CD4-positive, alpha-beta T cell treated with Interleukin-2 at 100 ng/mL for 4 hours (primary cell): ENCODE measurements around the gene LIMS2.

Experiments used
- DNase-seq: peaks from one replicate; pipeline ENCODE4 v3.0.0-alpha.2; 2020; ENCODE audit warnings: low spot score

LIMS2 gene

DNA sequence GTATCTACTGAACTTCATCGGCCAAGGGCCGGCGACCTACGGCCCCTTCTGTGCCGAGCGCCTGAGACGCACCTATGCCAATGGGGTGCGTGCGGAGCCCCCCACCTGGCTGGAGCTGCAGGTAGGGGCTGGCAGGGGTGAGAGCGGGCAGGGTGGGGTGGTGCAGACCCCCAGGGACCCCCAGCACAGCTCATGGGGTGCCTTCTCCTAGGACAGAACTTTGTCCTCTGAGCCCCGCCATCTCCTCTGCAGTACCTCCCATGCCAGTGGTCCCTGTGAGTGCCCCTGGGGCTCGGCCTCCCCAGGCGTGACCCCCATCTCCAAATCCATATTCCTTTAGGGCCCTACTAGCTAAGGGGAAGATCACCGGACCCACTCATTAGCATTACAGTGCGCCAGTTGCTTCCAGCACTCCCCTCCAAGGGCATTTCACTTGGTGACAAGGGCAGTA, 53.3 kb downstream of the LIMS2 start:
- DNase-seq: no peak

DNA sequence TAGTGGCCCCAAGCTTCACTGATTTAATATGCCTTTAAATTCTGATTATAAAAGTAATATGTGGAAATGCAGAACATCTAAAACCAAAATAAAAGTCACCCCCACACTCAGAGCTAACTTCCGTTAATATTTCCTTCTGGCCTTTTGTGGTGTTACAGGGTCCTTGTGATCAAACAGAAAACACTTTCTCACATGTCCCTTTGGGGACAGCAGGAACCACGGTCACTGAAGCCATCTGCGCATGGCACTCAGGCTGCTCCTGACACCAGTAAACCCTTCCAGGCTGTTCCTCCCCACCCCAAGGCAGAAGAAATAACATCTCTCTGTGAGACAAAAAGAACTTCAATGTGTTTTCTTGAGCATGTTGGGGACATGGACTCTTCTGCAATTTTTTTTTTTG, 54.5 kb downstream of the LIMS2 start:
- no peak for DNase-seq

DNA sequence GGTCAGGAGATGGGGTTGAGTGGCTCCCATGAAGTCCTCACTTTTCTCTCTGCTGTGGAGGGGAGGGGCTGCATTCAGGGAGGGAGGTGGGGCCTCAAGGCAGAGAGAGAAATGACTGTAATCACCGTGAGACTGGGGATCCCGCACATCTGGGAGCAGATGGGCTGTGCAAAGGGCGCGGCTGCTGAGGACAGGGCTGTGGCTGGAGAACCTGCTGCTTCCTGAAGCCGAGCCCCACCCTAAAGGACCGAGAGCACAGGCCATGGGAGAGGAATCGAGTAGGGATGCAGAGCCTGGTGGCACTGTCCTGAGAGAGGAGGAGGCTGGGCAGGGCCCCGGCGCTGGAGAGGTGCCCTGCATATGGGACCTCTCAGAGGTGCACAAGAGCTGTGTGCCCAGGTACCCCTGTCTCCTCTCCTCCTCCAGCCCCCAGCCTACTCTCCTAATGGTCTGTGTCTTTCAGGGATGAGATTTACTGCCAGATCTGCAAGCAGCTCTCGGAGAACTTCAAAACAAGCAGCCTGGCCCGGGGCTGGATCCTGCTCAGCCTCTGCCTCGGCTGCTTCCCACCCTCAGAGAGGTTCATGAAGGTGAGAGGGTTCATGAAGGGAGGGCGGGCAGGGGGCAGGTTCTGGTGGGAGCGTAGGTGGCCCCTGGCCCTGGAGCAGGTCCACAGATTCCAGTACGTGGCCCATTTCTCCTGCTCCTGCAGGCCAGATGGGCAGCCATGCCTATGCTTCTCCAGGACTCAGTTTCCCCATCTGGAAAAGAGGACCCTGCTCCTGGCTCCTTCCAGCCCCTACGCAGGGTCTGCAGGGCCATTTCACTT, 55.2 kb downstream of the LIMS2 start:
- no peak for DNase-seq

DNA sequence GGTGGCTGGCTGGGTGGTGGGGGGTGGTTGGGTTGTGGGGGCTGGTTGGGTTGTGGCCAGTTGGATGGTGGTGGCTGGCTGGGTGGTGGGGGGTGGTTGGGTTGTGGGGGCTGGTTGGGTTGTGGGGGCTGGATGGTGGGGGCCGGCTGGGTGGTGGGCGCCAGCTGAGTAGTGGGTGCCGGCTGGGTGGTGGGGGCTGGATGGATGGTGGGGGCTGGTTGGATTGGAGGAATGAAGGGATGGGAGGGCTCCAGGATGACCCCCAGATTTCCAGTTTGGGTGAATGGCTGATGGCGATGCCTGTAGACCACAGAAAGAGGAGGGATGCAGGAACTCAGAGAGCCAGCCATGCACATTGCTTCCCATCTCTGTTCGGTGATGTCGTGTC, 56.1 kb downstream of the LIMS2 start:
- no peak for DNase-seq

DNA sequence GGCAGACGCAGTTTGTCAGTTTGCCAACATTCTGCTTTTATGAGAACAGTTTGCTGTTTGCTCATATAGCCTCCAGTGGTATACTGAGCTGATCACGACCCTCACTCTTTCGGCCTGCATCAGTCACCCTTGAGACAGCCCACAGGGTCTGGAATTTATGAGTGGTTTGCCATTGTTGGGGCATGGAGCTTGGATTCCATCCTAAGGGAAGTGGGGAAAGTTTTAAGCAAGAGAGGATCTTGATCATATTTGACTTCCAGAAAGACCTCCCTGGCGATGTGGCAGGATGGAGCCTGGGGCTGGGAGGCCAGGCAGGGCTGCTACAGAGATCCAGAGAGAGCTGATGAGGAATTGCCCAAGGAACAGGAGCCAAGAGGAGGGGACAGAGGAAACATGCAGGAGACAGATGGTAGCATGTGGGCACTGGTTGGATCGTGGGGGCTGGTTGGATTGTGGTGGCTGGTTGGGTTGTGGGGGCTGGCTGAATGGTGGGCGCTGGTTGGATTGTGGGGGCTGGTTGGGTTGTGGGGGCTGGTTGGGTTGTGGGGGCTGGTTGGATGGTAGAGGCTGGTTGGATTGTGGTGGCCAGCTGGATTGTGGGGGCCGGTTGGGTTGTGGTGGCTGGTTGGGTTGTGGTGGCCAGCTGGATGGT, 56.7 kb downstream of the LIMS2 start:
- no peak for DNase-seq

DNA sequence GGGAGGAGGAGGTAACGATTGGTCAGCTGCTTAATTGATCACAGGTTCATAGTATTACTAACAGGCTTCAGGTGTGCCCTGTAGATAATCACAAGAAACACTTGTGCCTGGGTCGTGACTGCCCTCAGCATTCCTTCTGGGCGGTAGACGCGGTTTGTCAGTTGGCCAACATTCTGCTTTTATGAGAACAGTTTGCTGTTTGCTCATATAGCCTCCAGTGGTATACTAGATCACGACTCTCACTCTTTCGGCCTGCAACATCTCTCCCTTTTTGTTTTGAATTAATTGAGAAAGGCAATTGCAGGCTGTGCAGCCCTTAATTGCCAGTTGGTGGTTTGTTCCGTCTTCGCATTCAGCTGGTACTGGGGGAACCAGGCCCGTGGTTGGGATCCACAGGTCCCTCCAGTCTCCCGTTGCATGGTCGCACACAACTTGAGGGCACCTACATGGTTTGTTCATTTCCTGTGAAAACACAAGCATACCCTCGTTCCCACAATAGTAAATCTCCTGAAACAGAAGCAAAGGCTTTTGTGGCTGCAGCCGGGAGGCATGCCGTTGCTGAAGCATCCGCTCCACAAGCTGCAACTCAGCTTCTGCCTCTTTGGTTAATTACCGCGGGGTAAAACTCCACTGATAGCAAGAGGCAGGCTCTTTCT, 59.7 kb downstream of the LIMS2 start:
- DNase-seq: no peak

DNA sequence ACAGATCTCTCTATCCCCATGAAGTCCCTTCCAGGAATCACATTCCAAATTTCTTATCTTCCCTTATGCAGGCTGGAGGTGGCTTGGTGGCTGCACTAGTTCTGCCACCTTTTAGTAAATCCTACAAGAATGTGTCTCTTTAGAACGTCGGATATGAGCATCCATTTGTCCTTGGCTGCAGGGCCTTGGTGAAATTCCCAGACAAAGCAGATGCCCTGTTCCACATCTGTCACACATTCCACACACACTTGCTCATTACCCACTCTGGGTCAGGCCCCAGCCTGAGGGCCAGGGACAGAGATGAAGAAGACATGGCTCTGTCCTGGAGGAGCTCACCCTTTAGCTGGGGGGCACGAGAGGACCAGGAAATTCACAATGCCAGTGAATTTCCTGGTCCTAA, 60.6 kb downstream of the LIMS2 start:
- DNase-seq: no peak

DNA sequence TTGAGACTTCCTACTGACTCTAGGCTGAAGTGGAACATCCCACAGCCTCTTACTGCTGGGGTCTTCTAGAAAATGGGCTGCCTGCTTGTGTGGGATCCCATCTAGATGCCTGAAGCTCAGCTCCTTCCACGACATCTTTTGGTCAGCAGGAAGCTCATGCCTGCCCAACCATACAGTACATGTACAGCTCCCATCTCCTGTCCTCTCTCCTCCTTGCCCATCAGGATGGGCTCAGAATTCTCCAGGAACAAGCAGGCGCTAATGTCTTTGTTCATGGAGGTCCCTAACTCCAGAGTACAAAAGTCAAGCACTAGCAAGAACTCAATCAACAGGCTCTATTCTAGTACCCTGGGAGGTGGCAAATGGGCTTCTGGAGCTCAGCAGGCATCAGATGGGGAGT, 61.1 kb downstream of the LIMS2 start:
- DNase-seq: no peak

DNA sequence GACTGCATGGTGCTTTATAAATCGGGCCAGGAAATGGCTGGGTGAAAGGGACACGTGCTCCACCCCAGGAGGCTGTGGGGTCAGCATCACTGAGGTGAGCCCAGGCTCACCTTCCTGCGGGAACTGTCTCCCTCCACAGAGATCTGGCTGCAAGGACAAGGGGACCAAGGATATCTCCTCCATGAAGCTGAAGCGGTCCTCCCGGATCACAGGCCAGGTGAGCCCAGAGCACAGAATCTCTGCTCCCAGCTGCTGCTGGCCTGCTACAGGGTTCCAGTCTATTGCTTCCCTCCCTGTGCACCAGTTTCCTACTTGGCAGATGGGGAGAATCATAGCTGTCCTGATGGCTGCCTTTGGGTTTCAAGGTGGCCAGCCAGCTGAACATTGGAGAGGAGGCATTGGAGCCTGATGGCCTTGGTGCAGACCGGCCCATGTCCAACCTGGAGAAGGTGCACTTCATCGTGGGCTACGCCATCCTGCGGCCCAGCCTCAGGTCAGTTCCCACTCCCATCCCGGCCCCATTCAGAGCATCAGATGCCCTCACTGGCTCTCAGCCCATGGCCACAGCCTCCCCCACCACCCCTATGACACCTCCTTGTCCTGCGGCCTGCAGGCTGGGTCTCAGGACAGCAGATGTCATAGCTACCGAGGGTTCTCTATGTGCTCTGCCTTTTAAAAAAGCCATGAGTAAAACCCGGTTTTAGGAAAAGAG, 63.1 kb downstream of the LIMS2 start:
- DNase-seq: no peak

DNA sequence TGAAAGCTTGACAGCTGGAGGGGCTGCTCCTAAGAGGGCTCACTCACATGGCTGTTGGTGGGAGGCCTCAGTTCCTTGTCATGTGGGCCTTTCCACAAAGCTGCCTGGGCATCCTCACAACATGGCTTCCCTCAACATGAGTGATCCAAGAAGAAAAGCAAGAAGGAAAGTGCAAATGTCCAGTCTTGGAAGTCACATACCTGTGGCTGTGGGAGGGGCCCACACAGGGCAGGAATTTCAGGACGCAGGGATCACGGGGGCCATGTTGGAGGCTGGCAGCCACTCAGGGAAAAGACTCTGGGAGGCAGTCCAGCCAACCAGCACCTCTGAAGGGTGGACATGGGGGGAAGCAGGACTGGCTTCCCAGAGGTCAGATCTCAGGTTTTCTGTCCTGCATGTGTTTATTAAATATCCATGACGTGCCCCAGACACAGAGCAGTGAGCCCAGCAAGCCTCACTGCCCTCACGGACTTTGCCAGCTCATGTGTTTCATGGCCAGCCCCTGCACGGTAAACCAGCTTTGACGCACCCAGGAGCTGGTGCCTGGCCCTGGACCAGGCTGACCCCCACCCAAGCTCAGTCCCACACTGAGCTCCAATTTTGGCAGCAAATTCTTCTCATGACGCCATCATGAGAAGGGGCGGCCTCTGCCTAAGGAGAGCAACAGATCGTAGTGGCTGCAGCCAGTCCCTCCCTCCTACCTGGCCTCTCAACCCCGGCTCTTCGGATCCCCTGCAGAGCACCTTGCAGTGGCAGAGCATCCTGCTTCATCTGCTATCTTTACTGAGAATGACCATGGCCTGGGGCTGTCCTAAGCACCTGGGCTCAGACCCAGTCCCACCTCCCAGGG, 64.0 kb downstream of the LIMS2 start:
- no peak for DNase-seq

DNA sequence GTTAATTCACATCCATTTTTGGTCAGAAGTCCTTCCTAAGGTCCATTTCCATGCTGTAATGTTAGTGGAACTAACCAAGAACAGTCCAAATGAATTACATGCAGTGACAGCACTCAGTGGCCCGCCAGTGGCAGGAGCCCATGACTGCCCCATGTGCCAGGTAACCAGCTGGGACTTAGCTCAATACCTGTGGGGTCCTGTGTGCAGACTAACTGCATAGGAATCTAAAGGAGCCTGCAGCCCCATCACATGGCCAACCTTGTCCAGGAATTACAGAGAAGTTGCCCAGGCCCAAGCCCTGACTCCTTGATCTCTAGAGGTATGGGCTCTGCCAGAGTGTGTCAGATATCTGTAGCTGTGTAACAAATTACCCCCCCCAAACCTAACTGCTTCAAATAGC, 64.8 kb downstream of the LIMS2 start:
- no peak for DNase-seq

DNA sequence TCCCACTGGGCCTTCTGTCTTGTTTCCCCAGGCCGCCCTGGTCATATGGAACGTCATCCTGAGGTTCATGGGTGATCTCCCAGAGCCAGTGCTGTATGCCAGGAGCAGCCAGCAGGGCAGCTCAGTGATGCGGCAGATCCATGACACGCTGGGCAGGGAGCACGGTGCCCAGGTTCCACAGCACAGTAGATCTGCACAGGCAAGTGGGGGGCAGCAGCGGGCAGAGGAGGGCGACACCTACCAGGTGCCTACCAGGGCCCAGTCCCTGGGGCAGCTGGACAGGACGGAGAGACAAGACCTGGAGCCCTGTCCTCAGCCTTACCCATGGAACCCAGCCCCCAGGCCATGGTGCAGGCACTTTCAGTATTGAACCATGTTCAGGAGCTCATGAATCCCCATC, 65.5 kb downstream of the LIMS2 start:
- DNase-seq: no peak

DNA sequence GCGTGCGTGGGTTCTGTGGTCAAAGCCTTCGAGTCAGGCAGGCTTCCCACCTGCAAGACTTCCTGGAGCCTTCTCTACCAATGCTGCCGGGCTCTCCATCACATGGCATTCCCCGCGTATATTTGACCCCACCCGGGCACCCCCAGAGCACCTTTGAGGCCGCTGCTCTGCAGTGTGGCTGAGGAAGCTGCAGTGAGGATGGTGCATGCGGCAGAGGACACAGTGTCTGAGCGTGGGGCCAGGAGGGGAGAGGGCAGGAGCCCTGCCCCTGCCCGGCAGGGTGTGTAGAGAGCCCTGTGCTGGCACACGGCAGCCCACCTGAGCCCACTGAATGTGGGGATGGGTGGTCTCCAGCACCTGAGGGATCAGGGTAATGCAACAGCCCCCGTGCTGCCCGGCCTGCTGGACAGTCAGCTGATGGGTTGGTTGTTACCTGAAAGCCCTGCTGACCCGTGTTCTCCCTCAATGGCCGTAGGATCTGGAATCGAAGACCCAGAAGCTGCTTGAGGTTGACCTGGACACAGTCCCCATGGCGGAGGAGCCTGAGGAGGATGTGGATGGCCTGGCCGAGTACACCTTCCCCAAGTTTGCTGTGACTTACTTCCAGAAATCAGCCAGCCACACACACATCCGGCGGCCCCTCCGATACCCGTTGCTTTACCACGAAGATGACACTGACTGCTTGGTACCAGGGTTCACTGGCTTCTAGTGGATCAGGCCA, 66.1 kb downstream of the LIMS2 start:
- DNase-seq: no peak

DNA sequence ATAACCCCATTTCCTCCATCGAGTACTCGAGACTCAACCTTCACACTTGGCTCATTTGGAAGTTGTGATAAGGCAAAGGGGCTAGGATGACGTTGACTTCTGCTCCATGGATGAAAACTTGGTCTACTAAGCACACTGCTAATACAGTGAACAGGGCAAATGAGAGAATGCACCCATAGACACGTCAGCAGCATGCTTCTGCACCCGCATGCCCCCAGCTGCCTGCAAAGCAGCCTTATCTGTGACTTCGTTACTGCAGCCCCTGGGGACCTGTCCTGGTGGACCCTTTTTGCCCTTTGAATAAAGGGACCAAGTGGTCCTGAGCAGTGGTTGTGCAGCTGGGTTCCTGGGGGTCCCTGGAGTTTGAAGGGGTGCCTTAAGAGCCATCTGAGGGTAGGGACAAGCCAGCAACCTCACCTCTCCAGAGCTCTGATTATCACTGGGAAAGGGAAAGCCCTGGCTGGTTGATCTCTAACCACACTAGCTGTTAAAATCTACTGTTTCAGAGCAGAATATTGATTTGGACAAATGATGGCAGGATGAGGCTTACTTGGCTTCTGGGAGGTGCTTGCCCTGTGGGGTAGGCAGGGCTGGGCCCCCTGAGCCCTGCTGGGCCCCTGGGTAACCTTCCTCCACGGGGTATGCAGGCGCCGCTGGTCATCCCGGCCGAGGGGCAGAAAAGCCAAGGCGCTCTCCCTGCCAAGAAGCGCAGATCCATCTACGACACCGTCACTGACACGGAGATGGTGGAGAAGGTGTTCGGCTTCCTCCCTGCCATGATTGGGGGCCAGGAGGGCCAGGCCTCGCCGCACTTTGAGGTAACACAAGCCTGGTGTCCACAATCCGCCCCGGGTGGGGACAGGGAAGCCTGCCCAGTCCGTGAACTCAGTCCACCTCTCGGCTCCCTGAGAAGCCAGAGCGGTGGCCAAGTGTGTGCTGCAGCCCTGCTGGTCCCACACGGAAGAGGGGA, 67.0 kb downstream of the LIMS2 start:
- DNase-seq: no peak

DNA sequence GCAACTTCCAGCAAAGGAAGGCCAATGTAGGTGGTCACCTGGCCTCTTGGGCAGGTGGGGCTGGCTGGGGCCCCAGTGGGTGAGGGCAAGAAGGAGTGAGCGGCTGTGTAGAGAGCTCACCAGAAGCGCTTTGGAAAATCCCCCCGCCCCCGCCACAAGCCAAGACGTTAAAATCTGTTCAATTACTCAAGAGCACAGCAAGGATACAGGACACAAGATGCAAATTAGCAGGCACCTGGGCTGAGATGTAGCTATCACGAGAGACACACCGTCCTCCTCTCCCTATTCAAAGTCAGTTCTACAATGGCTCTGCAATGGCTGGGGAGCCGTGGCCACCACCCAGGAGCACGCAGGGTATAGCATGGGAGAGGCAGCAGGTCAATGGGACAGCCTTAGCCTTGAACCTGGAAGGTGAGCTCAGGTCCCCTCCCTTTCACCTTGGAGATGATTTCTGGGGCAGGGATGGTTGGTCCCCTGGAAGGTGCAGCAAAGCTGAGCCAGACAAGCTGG, 67.9 kb downstream of the LIMS2 start:
- no peak for DNase-seq

DNA sequence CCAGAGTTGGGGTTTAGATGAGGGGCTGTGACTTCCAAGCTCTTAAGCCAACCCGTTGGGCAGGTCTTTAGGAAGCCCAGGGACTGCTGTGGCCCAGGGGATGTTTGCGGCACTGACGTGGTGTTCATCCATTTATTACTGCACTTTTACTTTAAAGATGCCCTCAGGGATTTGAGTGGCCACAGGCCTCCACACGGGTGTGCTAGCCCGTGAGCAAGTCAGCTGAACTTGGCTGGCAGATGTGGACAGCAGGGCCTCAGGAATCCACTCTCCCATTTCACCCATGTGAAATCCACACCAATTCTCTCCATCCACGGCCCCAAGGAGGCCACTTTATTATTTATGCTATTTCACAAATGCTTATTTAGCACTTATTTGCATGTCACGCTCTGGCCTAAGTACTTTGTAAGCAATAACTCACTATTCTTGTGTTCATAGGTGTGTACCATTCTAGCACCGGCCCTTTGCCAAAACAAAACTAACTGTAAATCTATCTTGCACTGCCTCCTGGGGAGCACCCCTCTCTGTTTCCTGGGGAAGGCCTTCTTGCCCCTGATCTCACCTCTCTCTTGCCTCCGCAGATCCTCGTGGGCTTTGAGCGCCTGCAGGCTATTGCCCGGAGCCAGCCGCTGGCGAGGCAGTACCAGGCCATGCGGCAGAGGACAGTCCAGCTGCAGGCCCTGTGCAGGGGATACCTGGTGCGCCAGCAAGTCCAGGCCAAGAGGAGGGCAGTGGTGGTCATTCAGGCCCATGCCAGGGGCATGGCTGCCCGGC, 68.5 kb downstream of the LIMS2 start:
- DNase-seq: no peak

DNA sequence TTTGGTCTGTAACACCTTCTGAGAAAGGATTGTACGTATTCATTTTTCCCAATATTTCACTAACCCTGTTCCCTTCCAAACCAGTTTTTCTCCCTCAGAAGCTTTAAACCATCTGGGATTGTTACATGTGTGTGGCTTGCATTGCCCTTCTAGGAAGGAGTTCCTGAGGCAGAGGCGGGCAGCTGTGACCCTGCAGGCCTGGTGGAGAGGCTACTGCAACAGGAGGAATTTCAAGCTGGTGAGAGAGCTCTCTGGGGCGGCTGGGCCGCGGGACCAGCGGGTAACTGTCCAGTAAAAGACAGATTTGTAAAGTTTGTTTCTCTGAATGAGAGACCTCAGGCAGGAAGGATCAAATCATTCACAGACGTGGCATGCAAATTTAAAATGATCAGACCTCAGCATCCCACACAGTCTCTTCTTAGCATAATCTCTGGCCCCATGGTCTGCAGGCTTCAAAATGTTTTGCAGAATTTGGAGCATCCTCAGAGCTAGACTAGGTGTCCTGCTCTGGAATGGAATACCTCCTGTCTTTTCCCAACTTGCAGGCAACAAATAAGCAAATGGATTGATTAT, 69.6 kb downstream of the LIMS2 start:
- no peak for DNase-seq

DNA sequence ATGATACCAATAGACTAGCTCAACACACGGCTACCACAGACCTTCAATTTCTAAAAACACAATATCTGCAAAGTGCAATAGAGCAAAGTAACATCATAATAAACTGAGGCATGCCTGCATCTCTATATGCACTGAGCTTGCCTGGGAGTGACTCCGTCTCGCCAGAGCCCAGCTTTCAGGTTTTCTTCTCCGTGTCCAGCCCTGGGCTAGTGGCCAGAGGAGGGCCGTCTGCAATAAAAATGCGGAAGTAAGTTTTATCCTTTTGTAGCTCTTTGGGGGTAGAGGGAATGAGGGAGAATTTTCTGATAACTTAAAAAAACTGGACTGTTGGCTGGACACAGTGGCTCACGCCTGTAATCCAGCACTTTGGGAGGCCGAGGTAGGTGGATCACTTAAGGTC, 70.3 kb downstream of the LIMS2 start:
- DNase-seq: no peak
